Lower lobe of right lung (tissue), 2 donors: ENCODE data around the gene CHEK1. TPM values are rescaled to one million over a fixed set of nuclear protein-coding genes. Genes with fewer than 3 reads are reported as not detected.
"Not testable (repeated sequence)": the region's sequence is repeated elsewhere in the genome, so short reads cannot be mapped to it uniquely, and the experiment has no call there.

Source experiments
- ATAC-seq, 2 donors: fragments of 200-7000 bp; cut with Tn5 transposase; one replicate each; pipeline ENCODE4 v1.9.1; 2020 to 2022; ENCODE audit warnings: mild to moderate bottlenecking in 2 of 2, moderate library complexity in 2 of 2
- DNase-seq: peaks from one replicate; pipeline ENCODE4 v3.0.0-alpha.2; 2020
- H3K27ac ChIP-seq: fragments of 200-600 bp; one replicate; pipeline ENCODE4 v1.8.0; 2022
- H3K27me3 ChIP-seq: fragments of 200-600 bp; one replicate; pipeline ENCODE4 v1.8.0; 2022; ENCODE audit warnings: low read depth
- H3K36me3 ChIP-seq: fragments of 200-600 bp; one replicate; pipeline ENCODE4 v1.8.0; 2022; ENCODE audit warnings: mild to moderate bottlenecking
- H3K4me1 ChIP-seq: fragments of 200-600 bp; one replicate; pipeline ENCODE4 v1.8.0; 2022
- H3K4me3 ChIP-seq: fragments of 200-600 bp; one replicate; pipeline ENCODE4 v1.8.0; 2022; ENCODE audit warnings: mild to moderate bottlenecking
- H3K9me3 ChIP-seq: fragments of 200-600 bp; one replicate; pipeline ENCODE4 v1.8.0; 2022
- intact Hi-C: fragments of 100-400 bp; cut with DNase I; formaldehyde crosslinking; loops from one replicate; pipeline ENCODE4 v1.11.0; 2022
- long read RNA-seq: library from polyadenylated mRNA; unstranded; transcript quantifications from one replicate; pipeline ENCODE4 v2.0.0, GENCODE V29; 2021
- total RNA-seq: library from RNA; stranded (reverse); fragmentation: NEBNext Ultra II Directional; extraction: Animal tissue kit (Norgen Biotek cat#: 25700); gene quantifications from one replicate; pipeline ENCODE4 v1.2.1, GENCODE V29; 2021
- TF ChIP-seq, protein P1 (sequence below): fragments of 200-600 bp; IDR thresholded peaks from one replicate; pipeline ENCODE4 v1.8.0; 2022; ENCODE audit warnings: antibody characterized with exemption, mild to moderate bottlenecking
- donor health status: DM: no; HTN: yes; CAD: no; lungs with severe emphysema.

CHEK1 gene
- total RNA-seq: 3.5 TPM
- long read RNA-seq, partial matches to known transcripts: 0 of 2 reads
- long read RNA-seq, other reads (novel, unspliced or antisense): 2 of 2 reads

DNA sequence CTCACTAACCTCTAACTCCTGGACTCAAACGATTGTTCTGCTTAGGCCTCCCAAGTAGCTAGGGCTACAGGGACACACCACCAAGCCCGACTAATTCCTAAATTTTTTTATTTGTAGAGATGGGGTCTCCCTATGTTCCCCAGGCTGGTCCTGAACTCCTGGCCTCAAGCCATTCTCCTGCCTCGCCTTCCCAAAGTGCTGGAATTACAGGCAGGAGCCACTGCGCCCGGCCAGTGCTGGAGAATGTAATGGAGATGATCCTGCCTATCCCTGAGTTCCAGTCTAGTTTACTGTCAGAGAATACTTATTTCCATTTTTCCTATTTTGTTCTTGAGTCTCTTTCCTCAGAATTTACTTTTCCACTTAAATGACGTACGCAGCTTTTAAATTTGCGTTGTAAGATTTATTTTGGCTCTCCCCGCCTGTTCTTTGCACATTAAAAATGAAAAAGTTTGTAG lies at the start of gene CHEK1:
Gene CHEK1 (plus strand): TSS at position 408 of the 458 bp plus-strand sequence. CDS start 1,606 bp downstream, outside the sequence.
- H3K4me3 ChIP-seq: peak within 1 kb of the TSS; percentile 79
- intact Hi-C loops: no loop called here
- ATAC-seq (no peak), DNase-seq (no peak)
- peak within 1 kb of the TSS; percentile 88 for H3K27ac ChIP-seq
- H3K27me3 ChIP-seq: no peaks in the 10 kb centered on the region
- H3K9me3 ChIP-seq: no peaks in the 10 kb centered on the region
- H3K4me1 ChIP-seq: peaks cover 17% of the 10 kb centered on the region
- TF ChIP-seq, protein P1, sequence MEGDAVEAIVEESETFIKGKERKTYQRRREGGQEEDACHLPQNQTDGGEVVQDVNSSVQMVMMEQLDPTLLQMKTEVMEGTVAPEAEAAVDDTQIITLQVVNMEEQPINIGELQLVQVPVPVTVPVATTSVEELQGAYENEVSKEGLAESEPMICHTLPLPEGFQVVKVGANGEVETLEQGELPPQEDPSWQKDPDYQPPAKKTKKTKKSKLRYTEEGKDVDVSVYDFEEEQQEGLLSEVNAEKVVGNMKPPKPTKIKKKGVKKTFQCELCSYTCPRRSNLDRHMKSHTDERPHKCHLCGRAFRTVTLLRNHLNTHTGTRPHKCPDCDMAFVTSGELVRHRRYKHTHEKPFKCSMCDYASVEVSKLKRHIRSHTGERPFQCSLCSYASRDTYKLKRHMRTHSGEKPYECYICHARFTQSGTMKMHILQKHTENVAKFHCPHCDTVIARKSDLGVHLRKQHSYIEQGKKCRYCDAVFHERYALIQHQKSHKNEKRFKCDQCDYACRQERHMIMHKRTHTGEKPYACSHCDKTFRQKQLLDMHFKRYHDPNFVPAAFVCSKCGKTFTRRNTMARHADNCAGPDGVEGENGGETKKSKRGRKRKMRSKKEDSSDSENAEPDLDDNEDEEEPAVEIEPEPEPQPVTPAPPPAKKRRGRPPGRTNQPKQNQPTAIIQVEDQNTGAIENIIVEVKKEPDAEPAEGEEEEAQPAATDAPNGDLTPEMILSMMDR: no peak
- peaks cover 23% of the 10 kb centered on the region for H3K36me3 ChIP-seq

GRCh38 chr11:125577181-125577580 lies 47.8 kb upstream of the CHEK1 start:
- H3K4me1 ChIP-seq, H3K4me3 ChIP-seq, ATAC-seq, H3K27ac ChIP-seq, DNase-seq, H3K27me3 ChIP-seq, H3K9me3 ChIP-seq, intact Hi-C loops: not testable (repeated sequence)
- peaks cover 100% of the 10 kb centered on the region for H3K36me3 ChIP-seq

DNA sequence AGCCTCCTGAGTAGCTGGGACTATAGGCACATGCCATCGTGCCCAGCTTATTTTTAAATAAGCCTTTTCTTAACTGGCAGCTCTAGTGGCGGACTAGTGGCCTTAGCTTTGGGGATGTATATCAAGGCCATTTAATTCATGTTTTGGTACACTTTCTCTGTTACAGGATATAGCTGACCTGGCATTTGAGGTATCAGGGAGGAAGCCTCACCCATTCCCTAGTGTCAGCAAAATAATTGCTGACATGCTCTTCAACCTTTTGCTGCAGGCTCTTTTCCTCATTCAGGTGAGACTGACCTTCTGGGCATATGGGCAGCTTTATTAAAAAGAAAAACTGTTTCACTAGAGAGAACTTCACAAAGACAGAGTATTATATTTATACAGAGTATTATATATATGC lies 46.2 kb upstream of the CHEK1 start:
- Histone ChIP-seq H3K27me3 (no peaks in the 10 kb centered on the region), H3K4me1 (no peaks in the 10 kb centered on the region), H3K36me3 (peaks cover 100% of the 10 kb centered on the region), H3K4me3 (no peak overlapping the region), H3K9me3 (no peaks in the 10 kb centered on the region), H3K27ac (no peak overlapping the region)
- intact Hi-C loops: no loop called here
- DNase-seq (no peak), ATAC-seq (no peak)
- TF ChIP-seq, protein P1: no peak

- DNase-seq (no peak), ATAC-seq (no peak)
- no peaks in the 10 kb centered on the region for H3K4me1 ChIP-seq
- no peaks in the 10 kb centered on the region for H3K9me3 ChIP-seq
- intact Hi-C loops: no loop called here
- no peak overlapping the region for H3K4me3 ChIP-seq
- H3K27ac ChIP-seq: no peak overlapping the region
- peaks cover 100% of the 10 kb centered on the region for H3K36me3 ChIP-seq
- TF ChIP-seq, protein P1: no peak
- no peaks in the 10 kb centered on the region for H3K27me3 ChIP-seq
Observed at GRCh38 chr11:125579811-125580210, 45.2 kb upstream of the CHEK1 start.

- DNase-seq (no peak), ATAC-seq (no peak)
- TF ChIP-seq, protein P1: no peak
- Histone ChIP-seq H3K36me3 (peaks cover 63% of the 10 kb centered on the region), H3K27me3 (no peaks in the 10 kb centered on the region), H3K27ac (no peak overlapping the region), H3K4me3 (no peak overlapping the region), H3K4me1 (no peaks in the 10 kb centered on the region), H3K9me3 (no peaks in the 10 kb centered on the region)
- intact Hi-C loops: no loop called here
Observed at GRCh38 chr11:125583496-125583895, 41.5 kb upstream of the CHEK1 start.

DNA sequence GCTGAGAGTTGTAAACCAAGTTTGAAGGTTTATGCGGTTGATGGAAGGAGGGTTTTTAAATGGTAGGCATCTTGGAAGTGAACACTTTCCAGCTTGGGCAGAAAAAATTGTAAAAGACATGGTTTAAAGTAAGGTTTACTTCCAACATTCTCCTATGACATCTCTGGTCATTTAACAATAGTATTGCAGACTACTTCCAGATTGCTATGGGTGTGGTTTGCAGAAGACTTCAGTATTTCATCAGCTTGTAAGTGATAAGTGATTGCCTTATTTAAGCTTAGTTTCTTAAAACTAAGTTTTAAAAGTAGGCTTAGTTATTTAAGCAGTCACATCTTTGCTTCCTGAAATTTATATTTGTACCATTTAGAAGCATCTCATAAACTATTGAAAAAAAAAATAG lies 39.5 kb upstream of the CHEK1 start:
- Histone ChIP-seq H3K27me3 (no peaks in the 10 kb centered on the region), H3K27ac (no peak overlapping the region), H3K36me3 (peaks cover 43% of the 10 kb centered on the region), H3K9me3 (no peaks in the 10 kb centered on the region), H3K4me3 (no peak overlapping the region), H3K4me1 (no peaks in the 10 kb centered on the region)
- DNase-seq: no peak
- intact Hi-C loops: no loop called here
- TF ChIP-seq, protein P1: no peak
- no peak for ATAC-seq
